Mesendoderm (in vitro differentiated cells): Measurements from ENCODE around the gene DHX8.

Experiments used
- DNase-seq: peaks from one replicate; pipeline ENCODE4 v3.0.0; 2013
- H2AK5ac ChIP-seq: 2 replicates; pipeline ENCODE4 v1.6.1; 2013; ENCODE audit warnings: low read length, inconsistent platforms
- H2BK120ac ChIP-seq: 2 replicates; pipeline ENCODE4 v1.6.1; 2013; ENCODE audit warnings: low read depth, mild to moderate bottlenecking, low read length, moderate library complexity, mixed read lengths
- H2BK15ac ChIP-seq: replicated peaks from 2 replicates; pipeline ENCODE4 v1.6.1; 2013; ENCODE audit warnings: low read depth, mild to moderate bottlenecking, moderate library complexity
- H2BK5ac ChIP-seq: 2 replicates; pipeline ENCODE4 v1.6.1; 2013; ENCODE audit warnings: low read length, inconsistent platforms
- H3K18ac ChIP-seq: 2 replicates; pipeline ENCODE4 v1.6.1; 2013; ENCODE audit warnings: mild to moderate bottlenecking, low read length, mixed read lengths
- H3K23ac ChIP-seq: one replicate; pipeline ENCODE4 v1.6.1; 2013; ENCODE audit warnings: low read length
- H3K27ac ChIP-seq: 2 replicates; pipeline ENCODE4 v1.5.1; 2013; ENCODE audit warnings: low read depth, mild to moderate bottlenecking, inconsistent platforms, low read length, moderate library complexity
- H3K27me3 ChIP-seq: 2 replicates; pipeline ENCODE4 v1.6.1; 2013; ENCODE audit warnings: low read length, control low read depth, mild to moderate bottlenecking, inconsistent platforms; ENCODE audit not compliant: insufficient read depth, poor library complexity
- H3K36me3 ChIP-seq: 2 replicates; pipeline ENCODE4 v1.6.1; 2013; ENCODE audit warnings: low read length, inconsistent platforms; ENCODE audit not compliant: control insufficient read depth, insufficient read depth
- H3K4ac ChIP-seq: one replicate; pipeline ENCODE4 v1.6.1; 2013; ENCODE audit warnings: low read depth, mild to moderate bottlenecking, low read length, moderate library complexity
- H3K4me1 ChIP-seq: 2 replicates; pipeline ENCODE4 v1.6.1; 2013; ENCODE audit warnings: low read depth, low read length, inconsistent platforms; ENCODE audit not compliant: control insufficient read depth
- H3K4me2 ChIP-seq: 2 replicates; pipeline ENCODE4 v1.6.1; 2013; ENCODE audit warnings: low read length
- H3K4me3 ChIP-seq: 2 replicates; pipeline ENCODE4 v1.5.1; 2013; ENCODE audit warnings: mild to moderate bottlenecking, low read length
- H3K56ac ChIP-seq: one replicate; pipeline ENCODE4 v1.6.1; 2013; ENCODE audit warnings: low read length
- H3K79me1 ChIP-seq: 2 replicates; pipeline ENCODE4 v1.6.1; 2013; ENCODE audit warnings: low read length, inconsistent platforms
- H3K79me2 ChIP-seq: 2 replicates; pipeline ENCODE4 v1.6.1; 2013; ENCODE audit warnings: mild to moderate bottlenecking, low read length; ENCODE audit not compliant: control insufficient read depth, insufficient read depth
- H3K9ac ChIP-seq: 2 replicates; pipeline ENCODE4 v1.6.1; 2013; ENCODE audit warnings: low read length, inconsistent platforms
- H4K5ac ChIP-seq: one replicate; pipeline ENCODE4 v1.6.1; 2013; ENCODE audit warnings: low read length
- H4K8ac ChIP-seq: one replicate; pipeline ENCODE4 v1.6.1; 2013; ENCODE audit warnings: low read depth, mild to moderate bottlenecking, control low read depth, low read length, moderate library complexity
- WGBS: extraction: QIAGEN DNeasy Blood & Tissue Kit; methylation state at CpG from one replicate; pipeline ENCODE4 v1.1.7; 2013; ENCODE audit warnings: low lambda C conversion rate, missing lambda C conversion rate; ENCODE audit not compliant: insufficient coverage; ENCODE audit errors: extremely low coverage; 5-methylcytosine and 5-hydroxymethylcytosine counted together

Gene DHX8

DNA sequence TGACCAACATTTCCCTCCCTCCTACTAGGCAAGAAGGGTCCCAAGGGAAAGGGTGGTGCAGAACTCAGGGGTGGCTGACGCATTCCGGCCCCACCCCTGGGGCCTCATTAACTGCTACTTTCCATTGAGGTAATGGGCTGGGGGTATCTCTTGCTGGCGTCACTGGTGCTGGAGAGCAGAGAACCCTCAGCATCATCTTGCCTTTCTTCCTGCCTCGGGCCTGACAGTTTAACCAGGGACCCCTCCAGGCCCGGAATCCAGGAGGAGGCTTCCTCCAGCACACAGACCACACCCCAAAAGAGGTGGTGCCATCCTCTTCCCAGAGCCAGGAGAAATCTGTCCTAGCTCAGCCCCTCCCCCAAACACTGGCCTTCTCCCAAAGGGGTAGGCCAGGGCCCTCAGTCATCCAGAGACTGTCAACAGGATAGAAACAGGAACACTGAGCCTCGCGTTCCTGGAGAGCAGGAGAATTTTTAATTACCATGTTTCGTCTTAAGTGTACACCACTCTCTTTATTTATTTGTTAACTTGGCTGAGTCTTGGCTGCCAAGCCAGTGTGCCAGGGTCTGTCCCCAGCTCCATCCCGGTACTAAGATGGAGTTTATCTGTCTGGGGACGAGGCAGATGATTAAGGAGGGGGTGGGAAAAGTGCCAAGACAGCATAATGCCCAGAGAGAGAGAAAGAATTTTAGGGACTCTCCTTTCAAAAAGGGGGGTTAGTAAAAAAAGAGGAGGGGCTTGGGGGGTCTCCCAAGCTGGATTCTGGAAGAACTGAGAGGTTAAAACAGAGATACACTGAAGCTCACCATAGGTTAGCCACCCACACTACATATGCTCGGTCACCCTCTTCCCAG is 57.3 kb downstream of the DHX8 start:
- peaks cover 57% of the 10 kb centered on the region for H3K79me2 ChIP-seq
- no peak overlapping the region for H2BK5ac ChIP-seq
- no CpG with 5 or more reads among the region's 11 CpGs for WGBS
- H3K27ac ChIP-seq, result no peak overlapping the region
- no peak overlapping the region for H4K5ac ChIP-seq
- H3K4me3 ChIP-seq, result no peak overlapping the region
- peak; percentile 86 for DNase-seq
- H3K4me1 ChIP-seq, result peaks cover 21% of the 10 kb centered on the region
- H3K18ac ChIP-seq, result no peak overlapping the region
- peak overlapping the region; percentile 73 for H3K56ac ChIP-seq
- no peak overlapping the region for H3K4ac ChIP-seq
- H3K4me2 ChIP-seq, result no peak overlapping the region
- peak overlapping the region; percentile 30 for H3K9ac ChIP-seq
- H2AK5ac ChIP-seq, result peak overlapping the region; percentile 43
- H3K23ac ChIP-seq, result no peak overlapping the region
- H2BK15ac ChIP-seq, result no peak overlapping the region
- H3K79me1 ChIP-seq, result peaks cover 25% of the 10 kb centered on the region
- peaks cover 2% of the 10 kb centered on the region for H3K36me3 ChIP-seq
- H3K27me3 ChIP-seq, result no peaks in the 10 kb centered on the region
- no peak overlapping the region for H4K8ac ChIP-seq
- H2BK120ac ChIP-seq, result no peak overlapping the region

DNA sequence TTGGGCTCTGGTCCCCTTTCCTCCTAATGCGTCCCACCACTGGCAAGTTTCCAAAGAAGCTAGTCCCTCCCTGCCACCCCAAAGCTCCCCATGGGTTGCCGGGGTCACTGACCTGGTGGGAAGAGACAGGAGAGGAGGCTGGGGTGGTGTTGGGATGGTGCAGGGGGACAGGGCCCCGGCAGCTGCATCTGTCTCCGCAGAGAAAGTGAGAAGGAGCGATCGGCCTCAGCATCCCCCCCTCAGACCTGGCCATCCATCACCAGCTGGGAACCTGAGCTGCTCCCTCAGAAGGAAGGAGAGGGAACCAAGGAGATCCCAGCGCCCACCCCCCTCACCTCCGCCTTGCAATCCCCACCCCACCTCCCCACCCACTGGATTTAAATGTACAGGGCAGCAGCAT is 59.1 kb downstream of the DHX8 start:
- Histone ChIP-seq H3K9ac (peak overlapping the region; percentile 30), H3K36me3 (peaks cover 2% of the 10 kb centered on the region), H3K27me3 (no peaks in the 10 kb centered on the region), H4K5ac (no peak overlapping the region), H3K23ac (no peak overlapping the region), H2BK5ac (no peak overlapping the region), H3K27ac (no peak overlapping the region), H2AK5ac (no peak overlapping the region), H3K79me1 (peaks cover 25% of the 10 kb centered on the region), H3K56ac (peak overlapping the region; percentile 44), H4K8ac (no peak overlapping the region), H3K79me2 (peaks cover 57% of the 10 kb centered on the region), H3K4me1 (peaks cover 20% of the 10 kb centered on the region), H3K4ac (no peak overlapping the region), H3K4me2 (no peak overlapping the region), H3K4me3 (no peak overlapping the region), H2BK120ac (no peak overlapping the region), H3K18ac (peak overlapping the region; percentile 16), H2BK15ac (no peak overlapping the region)
- no peak for DNase-seq
- WGBS, result no CpG with 5 or more reads among the region's 8 CpGs

DNA sequence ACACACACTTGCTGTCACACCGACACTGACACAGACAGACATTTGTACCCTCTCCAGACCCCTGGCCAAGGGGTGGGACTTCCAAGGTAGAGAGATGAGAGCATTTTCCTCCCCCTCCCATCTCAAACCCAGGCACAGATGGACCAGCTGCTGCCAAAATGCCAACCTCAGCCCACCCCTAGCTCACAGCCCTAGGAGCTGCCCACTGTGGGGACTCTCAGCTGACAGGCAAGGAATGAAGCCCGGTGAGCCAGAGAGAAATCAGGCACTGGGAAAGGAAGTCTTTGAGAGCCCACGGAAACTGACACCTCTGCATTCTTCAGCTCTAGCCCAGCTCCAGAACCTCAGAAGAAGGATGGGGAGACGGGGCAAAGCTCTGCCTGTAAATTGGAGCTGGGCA is 59.5 kb downstream of the DHX8 start:
- Histone ChIP-seq H3K4me1 (peaks cover 20% of the 10 kb centered on the region), H3K27me3 (no peaks in the 10 kb centered on the region), H3K79me2 (peaks cover 56% of the 10 kb centered on the region), H3K4me2 (peak overlapping the region; percentile 20), H3K23ac (no peak overlapping the region), H2BK5ac (no peak overlapping the region), H3K4me3 (no peak overlapping the region), H3K79me1 (peaks cover 25% of the 10 kb centered on the region), H2BK15ac (no peak overlapping the region), H3K9ac (peak overlapping the region; percentile 30), H4K8ac (no peak overlapping the region), H2BK120ac (no peak overlapping the region), H3K18ac (no peak overlapping the region), H3K56ac (peak overlapping the region; percentile 26), H3K36me3 (peaks cover 2% of the 10 kb centered on the region), H3K4ac (no peak overlapping the region), H3K27ac (no peak overlapping the region), H4K5ac (no peak overlapping the region), H2AK5ac (no peak overlapping the region)
- no CpG with 5 or more reads among the region's 4 CpGs for WGBS
- DNase-seq, result no peak

DNA sequence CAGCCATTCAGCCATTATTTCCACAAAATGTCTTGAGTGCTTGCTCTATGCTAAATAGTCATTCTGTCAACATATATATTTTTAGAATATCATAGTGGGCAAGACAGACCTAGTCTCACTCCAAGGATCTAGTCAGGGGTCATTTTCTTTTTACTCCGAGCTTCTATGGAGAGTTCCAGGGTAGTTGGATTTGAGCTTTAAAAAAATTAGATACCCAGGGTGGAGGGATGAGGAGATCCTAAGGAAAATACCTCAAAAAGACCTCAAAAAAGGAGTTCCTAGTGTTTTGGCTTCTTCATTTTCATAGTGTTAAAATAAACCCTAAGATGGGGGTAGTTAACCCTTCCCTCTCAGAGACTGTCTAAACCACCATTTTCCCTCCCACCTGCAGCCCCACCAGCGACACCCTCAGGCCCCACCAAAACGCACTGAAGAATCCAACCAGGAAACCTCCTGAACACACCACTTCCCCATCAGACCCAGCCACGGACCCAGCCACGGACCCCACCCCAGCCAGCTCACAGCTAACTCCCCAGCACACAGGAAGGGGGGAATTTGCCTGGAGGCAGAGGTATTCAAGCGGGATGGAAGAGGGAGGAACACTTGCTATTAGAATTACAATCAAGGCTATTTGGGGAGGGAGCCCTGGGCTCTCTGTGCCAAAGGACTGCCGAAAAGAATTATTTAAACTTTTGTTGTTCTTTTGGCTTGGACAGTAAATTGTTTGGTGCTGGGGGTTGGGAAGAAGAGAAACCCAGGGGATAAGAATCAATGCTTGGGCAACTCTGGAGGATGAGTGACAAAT is 60.2 kb downstream of the DHX8 start:
- Histone ChIP-seq H4K8ac (no peak overlapping the region), H4K5ac (no peak overlapping the region), H3K23ac (no peak overlapping the region), H3K36me3 (peaks cover 2% of the 10 kb centered on the region), H2BK120ac (no peak overlapping the region), H3K79me2 (peaks cover 54% of the 10 kb centered on the region), H3K27me3 (no peaks in the 10 kb centered on the region), H3K4me3 (peak overlapping the region; percentile 78), H2BK5ac (no peak overlapping the region), H3K4me1 (peaks cover 20% of the 10 kb centered on the region), H3K79me1 (peaks cover 25% of the 10 kb centered on the region), H3K4ac (peak overlapping the region; percentile 64), H2AK5ac (no peak overlapping the region), H2BK15ac (no peak overlapping the region), H3K56ac (peak overlapping the region; percentile 97), H3K9ac (peak overlapping the region; percentile 98), H3K27ac (peak overlapping the region; percentile 93), H3K4me2 (peak overlapping the region; percentile 73), H3K18ac (no peak overlapping the region)
- WGBS, result no CpG with 5 or more reads among the region's 7 CpGs
- DNase-seq, result no peak

DNA sequence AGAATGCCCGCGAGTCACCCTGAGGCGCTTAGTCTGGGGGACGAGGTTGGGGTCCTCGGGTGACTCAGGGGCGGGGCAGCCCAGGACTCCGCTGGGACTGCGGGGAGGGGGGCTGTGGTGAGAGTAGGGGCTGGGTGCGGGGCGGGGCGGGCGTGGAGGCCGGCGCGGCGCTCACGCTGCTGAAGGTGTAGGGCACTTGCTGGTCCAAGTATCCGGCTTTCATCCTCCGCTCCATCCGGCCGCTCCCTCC is 61.5 kb downstream of the DHX8 start:
- peaks cover 20% of the 10 kb centered on the region for H3K79me1 ChIP-seq
- no peak overlapping the region for H2BK5ac ChIP-seq
- WGBS, result no CpG with 5 or more reads among the region's 21 CpGs
- H2AK5ac ChIP-seq, result no peak overlapping the region
- H3K4ac ChIP-seq, result peak overlapping the region; percentile 64
- peaks cover 45% of the 10 kb centered on the region for H3K79me2 ChIP-seq
- H3K27me3 ChIP-seq, result no peaks in the 10 kb centered on the region
- peak overlapping the region; percentile 46 for H2BK120ac ChIP-seq
- H4K8ac ChIP-seq, result no peak overlapping the region
- peaks cover 2% of the 10 kb centered on the region for H3K36me3 ChIP-seq
- no peak overlapping the region for H3K23ac ChIP-seq
- no peak overlapping the region for H2BK15ac ChIP-seq
- H3K9ac ChIP-seq, result peak overlapping the region; percentile 98
- H3K4me1 ChIP-seq, result peaks cover 19% of the 10 kb centered on the region
- no peak overlapping the region for H4K5ac ChIP-seq
- peak overlapping the region; percentile 73 for H3K4me2 ChIP-seq
- H3K27ac ChIP-seq, result peak overlapping the region; percentile 93
- H3K56ac ChIP-seq, result peak overlapping the region; percentile 97
- H3K4me3 ChIP-seq, result peak overlapping the region; percentile 78
- H3K18ac ChIP-seq, result peak overlapping the region; percentile 88
- DNase-seq, result no peak
